ENCODE data around the gene DTD1. TPM values are rescaled to one million over a fixed set of nuclear protein-coding genes. Genes with fewer than 3 reads are reported as not detected.

The DTD1 gene
- total and polyA plus RNA-seq, 2 of the 13 experiments (the other 11 are each of a cell fraction or from before 2014, with no cell fraction given), result 41.2 to 79.3 TPM

- Histone ChIP-seq H3K27me3 (ENCODE audit: control insufficient read depth in 1 of 2, insufficient read depth in 2 of 2, low read length in 2 of 2) (no peaks in the 10 kb centered on the region), H3K79me2 (ENCODE audit: insufficient read depth, low read length) (no peaks in the 10 kb centered on the region), H2AFZ (ENCODE audit: low read length) (no peak overlapping the region), H3K4me1 (ENCODE audit: insufficient read depth, low read length) (no peaks in the 10 kb centered on the region), H3K36me3 (replicated peaks in 1 of 2; ENCODE audit: control insufficient read depth in 1 of 2, insufficient read depth in 2 of 2, low read length in 2 of 2) (peaks cover 29 to 69% of the 10 kb centered on the region in 2 experiments), H3K27ac (ENCODE audit: extremely low read length, insufficient read depth, low read length) (no peak overlapping the region), H3K9ac (ENCODE audit: insufficient read depth, low read depth, low read length) (no peak overlapping the region), H3K9me3 (ENCODE audit: low read length) (no peaks in the 10 kb centered on the region), H3K4me3 (replicated peaks in 1 of 3; ENCODE audit: insufficient read depth in 1 of 3, low read depth in 2 of 3, low read length in 3 of 3) (no peak overlapping the region), H3K4me2 (ENCODE audit: low read depth, low read length) (no peak overlapping the region), H4K20me1 (ENCODE audit: insufficient read depth, low read length) (no peaks in the 10 kb centered on the region)
- WGBS (ENCODE audit: low lambda C conversion rate), result 96% methylated on average over 8 of the region's 8 CpGs
- DNase-seq (ENCODE audit: low spot score) (no peak), ATAC-seq (no peak), FAIRE-seq (no peak)
- TF ChIP-seq CEBPG (CRISPR knock-in tag; IDR thresholded peaks at IDR 0.05) (no peak), SAFB2 (CRISPR knock-in tag; IDR thresholded peaks at IDR 0.05; ENCODE audit: borderline replicate concordance, low read depth) (no peak), ZBTB46 (CRISPR knock-in tag; IDR thresholded peaks at IDR 0.05; ENCODE audit: borderline replicate concordance) (no peak), ZFP82 (CRISPR knock-in tag; IDR thresholded peaks at IDR 0.05; ENCODE audit: borderline replicate concordance) (no peak), DNMT1 (CRISPR knock-in tag; IDR thresholded peaks at IDR 0.05) (no peak), ZNF446 (CRISPR knock-in tag; IDR thresholded peaks at IDR 0.05) (no peak), ZNF609 (CRISPR knock-in tag; IDR thresholded peaks at IDR 0.05; ENCODE audit: borderline replicate concordance) (no peak), E2F1 (CRISPR knock-in tag; IDR thresholded peaks at IDR 0.05) (no peak), GRHL1 (CRISPR knock-in tag; conservative IDR thresholded peaks at IDR 0.05) (no peak), ZNF547 (CRISPR knock-in tag; IDR thresholded peaks at IDR 0.05) (no peak), SP5 (CRISPR knock-in tag; IDR thresholded peaks at IDR 0.05; ENCODE audit: borderline replicate concordance, low read depth) (no peak)
- POLR2A ChIA-PET, result no interaction called here
- CTCF ChIA-PET (ENCODE audit: low intra/inter-chr PET ratio, low total read pairs), result no interaction called here
- in situ Hi-C loops (cut with HindIII; ENCODE audit: extremely low pct_ligation_motif_present, low pct_unique_long_range_greater_than_20kb), result no loop called here
- BruUV-seq (replicated peaks), result no TSS peak
- intact Hi-C loops (cut with micrococcal nuclease; ENCODE audit: unreplicated experiment), result no loop called here
Measured at GRCh38 chr20:18553746-18554145, 34.1 kb upstream of the DTD1 start.
